GDM1 (cell line): Measurements from ENCODE around the gene ZNF497.
"Not testable (repeated sequence)": the region's sequence is repeated elsewhere in the genome, so short reads cannot be mapped to it uniquely, and the experiment has no call there.

Experiments
- DNase-seq: peaks from one replicate; lab custom pipeline; 2025; lab: John Stamatoyannopoulos, UW

ZNF497 gene

GRCh38 chr19:58310685-58311084 lies 51.9 kb downstream of the ZNF497 start:
- DNase-seq, result not testable (repeated sequence)

GRCh38 chr19:58307736-58308135 lies 54.8 kb downstream of the ZNF497 start:
- DNase-seq, result no peak

GRCh38 chr19:58305932-58306323 lies 56.6 kb downstream of the ZNF497 start:
- no peak for DNase-seq

GRCh38 chr19:58305065-58305931 lies 57.3 kb downstream of the ZNF497 start, which contains the start of gene ERVK3-1:
Gene ERVK3-1 (plus strand): TSS chr19:58305377. CDS start chr19:58312169, 6,792 bp downstream.
- DNase-seq, result peak; percentile 95

- DNase-seq, result no peak
These were observed 57.8 kb downstream of the ZNF497 start for GRCh38 chr19:58304748-58305064.
